ENCODE data around the gene SUPT3H. TPM values are rescaled to one million over a fixed set of nuclear protein-coding genes. Genes with fewer than 3 reads are reported as not detected.

The SUPT3H gene
- total and polyA plus RNA-seq, 4 donors = 2.3 to 9.4 (median 5.8) TPM

DNA sequence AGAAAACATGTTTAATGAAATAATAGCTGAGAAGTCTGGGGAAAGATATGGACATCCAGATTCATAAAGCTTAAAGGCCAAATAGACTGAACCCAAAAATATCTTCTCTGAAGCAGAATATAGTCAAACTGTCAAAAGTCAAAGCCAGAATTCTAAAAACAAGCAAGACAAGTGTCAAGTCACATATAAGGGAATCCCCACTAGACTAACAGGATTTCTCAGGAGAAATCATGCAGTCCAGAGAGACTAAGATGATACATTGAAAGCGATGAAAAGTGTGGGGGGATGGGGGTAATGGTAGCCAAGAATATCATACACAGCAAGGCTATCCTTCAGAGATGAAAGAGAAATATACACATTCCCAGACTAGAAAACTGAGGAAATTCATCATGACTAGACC is 162.0 kb downstream of the SUPT3H start:
- H3K9me3 ChIP-seq (ENCODE audit: control insufficient read depth, low read length) = no peaks in the 10 kb centered on the region
- ATAC-seq (ENCODE audit: low FRiP score) = no peak
- no peak overlapping the region for H3K4me3 ChIP-seq (ENCODE audit: low read length in 2 of 2)
- no peaks in the 10 kb centered on the region for H3K36me3 ChIP-seq (ENCODE audit: control insufficient read depth in 1 of 2, insufficient read depth in 2 of 2, low read length in 1 of 2)
- no peaks in the 10 kb centered on the region for H3K27me3 ChIP-seq (ENCODE audit: control insufficient read depth in 1 of 2, insufficient read depth in 2 of 2, low read length in 1 of 2)
- H3K4me1 ChIP-seq (ENCODE audit: control insufficient read depth in 1 of 2, insufficient read depth in 2 of 2, low read length in 2 of 2) = no peaks in the 10 kb centered on the region
- no peak for DNase-seq
- H3K27ac ChIP-seq (ENCODE audit: low read depth in 1 of 2, low read length in 2 of 2) = no peak overlapping the region
- WGBS, 2 donors = 90 to 92% methylated on average over 1 of the region's 1 CpG
- intact Hi-C loops (cut with DNase I) = no loop called here

- 57 to 60% methylated on average over 3 of the region's 3 CpGs for WGBS, 2 donors
- Histone ChIP-seq H3K4me1 (ENCODE audit: control insufficient read depth in 1 of 2, insufficient read depth in 2 of 2, low read length in 2 of 2) (no peaks in the 10 kb centered on the region), H3K4me3 (ENCODE audit: low read length in 2 of 2) (no peak overlapping the region), H3K36me3 (ENCODE audit: control insufficient read depth in 1 of 2, insufficient read depth in 2 of 2, low read length in 1 of 2) (no peaks in the 10 kb centered on the region), H3K27me3 (ENCODE audit: control insufficient read depth in 1 of 2, insufficient read depth in 2 of 2, low read length in 1 of 2) (no peaks in the 10 kb centered on the region), H3K9me3 (ENCODE audit: control insufficient read depth, low read length) (no peaks in the 10 kb centered on the region), H3K27ac (ENCODE audit: low read depth in 1 of 2, low read length in 2 of 2) (no peak overlapping the region)
- intact Hi-C loops (cut with DNase I) = no loop called here
- no peak for ATAC-seq (ENCODE audit: low FRiP score)
- DNase-seq = no peak
These were observed 164.8 kb downstream of the SUPT3H start for GRCh38 chr6:45212976-45213375.

GRCh38 chr6:45209762-45210161 is 168.0 kb downstream of the SUPT3H start:
- intact Hi-C loops (cut with DNase I) = no loop called here
- no peaks in the 10 kb centered on the region for H3K4me1 ChIP-seq (ENCODE audit: control insufficient read depth in 1 of 2, insufficient read depth in 2 of 2, low read length in 2 of 2)
- no peak overlapping the region for H3K4me3 ChIP-seq (ENCODE audit: low read length in 2 of 2)
- WGBS, 2 donors = 92 to 93% methylated on average over 2 of the region's 2 CpGs
- ATAC-seq (ENCODE audit: low FRiP score) (no peak), DNase-seq (no peak)
- no peaks in the 10 kb centered on the region for H3K36me3 ChIP-seq (ENCODE audit: control insufficient read depth in 1 of 2, insufficient read depth in 2 of 2, low read length in 1 of 2)
- H3K27me3 ChIP-seq (ENCODE audit: control insufficient read depth in 1 of 2, insufficient read depth in 2 of 2, low read length in 1 of 2) = no peaks in the 10 kb centered on the region
- no peaks in the 10 kb centered on the region for H3K9me3 ChIP-seq (ENCODE audit: control insufficient read depth, low read length)
- no peak overlapping the region for H3K27ac ChIP-seq (ENCODE audit: low read depth in 1 of 2, low read length in 2 of 2)

DNA sequence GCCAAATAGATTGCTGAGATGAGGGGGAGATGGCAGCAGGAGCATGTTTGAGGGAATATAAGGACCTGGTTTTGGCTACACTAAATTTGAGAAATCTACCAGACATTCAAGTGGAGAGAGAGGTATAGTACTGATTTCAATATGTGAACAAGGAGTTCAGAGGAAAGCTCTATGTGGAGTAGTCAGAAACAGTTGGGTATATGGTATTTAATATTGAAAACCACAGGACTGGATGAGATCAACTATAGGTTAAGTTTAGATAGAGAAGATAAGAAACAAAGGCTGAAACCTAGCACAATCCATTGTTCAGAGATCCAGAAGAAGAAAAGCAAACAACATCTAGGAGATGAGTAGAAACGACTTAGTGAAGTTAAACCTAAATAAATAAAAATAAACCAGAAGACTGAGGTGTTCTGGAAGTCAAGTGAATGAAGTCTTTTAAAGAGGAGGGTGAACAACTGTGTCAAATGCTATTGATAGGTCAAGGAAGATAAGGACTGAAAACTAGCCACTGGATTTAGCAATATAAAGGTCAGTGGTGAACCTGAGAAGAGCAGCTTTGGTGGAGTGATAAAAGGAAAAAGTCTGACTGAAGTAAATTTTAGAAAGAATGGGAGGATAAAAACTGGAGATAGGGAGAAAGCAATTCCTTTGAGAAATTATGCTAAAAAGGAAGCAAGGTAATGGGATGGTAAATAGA is 170.8 kb downstream of the SUPT3H start:
- 90 to 95% methylated on average over 1 of the region's 1 CpG for WGBS, 2 donors
- H3K4me1 ChIP-seq (ENCODE audit: control insufficient read depth in 1 of 2, insufficient read depth in 2 of 2, low read length in 2 of 2) = no peaks in the 10 kb centered on the region
- ATAC-seq (ENCODE audit: low FRiP score) = no peak
- no peaks in the 10 kb centered on the region for H3K36me3 ChIP-seq (ENCODE audit: control insufficient read depth in 1 of 2, insufficient read depth in 2 of 2, low read length in 1 of 2)
- no peak overlapping the region for H3K27ac ChIP-seq (ENCODE audit: low read depth in 1 of 2, low read length in 2 of 2)
- intact Hi-C loops (cut with DNase I) = no loop called here
- no peaks in the 10 kb centered on the region for H3K9me3 ChIP-seq (ENCODE audit: control insufficient read depth, low read length)
- H3K27me3 ChIP-seq (ENCODE audit: control insufficient read depth in 1 of 2, insufficient read depth in 2 of 2, low read length in 1 of 2) = no peaks in the 10 kb centered on the region
- no peak overlapping the region for H3K4me3 ChIP-seq (ENCODE audit: low read length in 2 of 2)
- no peak for DNase-seq

DNA sequence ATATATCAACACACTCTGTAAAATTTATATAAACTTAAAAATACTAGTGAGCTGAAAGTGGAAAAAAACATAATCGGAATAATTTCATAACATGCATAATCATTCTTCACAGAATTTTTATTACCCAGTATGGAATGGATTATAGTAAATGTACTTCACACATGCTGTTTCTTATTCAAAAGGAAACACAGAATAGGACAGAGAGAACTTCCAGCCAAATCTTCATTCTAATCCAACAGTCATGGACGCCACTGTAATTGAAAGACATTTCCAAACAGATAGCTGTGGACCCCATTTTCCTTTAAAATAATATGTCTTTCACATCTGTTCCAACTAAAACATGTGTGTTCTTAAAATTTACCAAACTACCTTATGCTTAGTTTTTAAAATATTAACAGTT is 176.2 kb downstream of the SUPT3H start:
- no peak for ATAC-seq (ENCODE audit: low FRiP score)
- no peak overlapping the region for H3K27ac ChIP-seq (ENCODE audit: low read depth in 1 of 2, low read length in 2 of 2)
- no peaks in the 10 kb centered on the region for H3K36me3 ChIP-seq (ENCODE audit: control insufficient read depth in 1 of 2, insufficient read depth in 2 of 2, low read length in 1 of 2)
- WGBS, 2 donors = 85 to 95% methylated on average over 2 of the region's 2 CpGs
- H3K9me3 ChIP-seq (ENCODE audit: control insufficient read depth, low read length) = no peaks in the 10 kb centered on the region
- intact Hi-C loops (cut with DNase I) = no loop called here
- no peak overlapping the region for H3K4me3 ChIP-seq (ENCODE audit: low read length in 2 of 2)
- H3K4me1 ChIP-seq (ENCODE audit: control insufficient read depth in 1 of 2, insufficient read depth in 2 of 2, low read length in 2 of 2) = no peaks in the 10 kb centered on the region
- H3K27me3 ChIP-seq (ENCODE audit: control insufficient read depth in 1 of 2, insufficient read depth in 2 of 2, low read length in 1 of 2) = no peaks in the 10 kb centered on the region
- no peak for DNase-seq

DNA sequence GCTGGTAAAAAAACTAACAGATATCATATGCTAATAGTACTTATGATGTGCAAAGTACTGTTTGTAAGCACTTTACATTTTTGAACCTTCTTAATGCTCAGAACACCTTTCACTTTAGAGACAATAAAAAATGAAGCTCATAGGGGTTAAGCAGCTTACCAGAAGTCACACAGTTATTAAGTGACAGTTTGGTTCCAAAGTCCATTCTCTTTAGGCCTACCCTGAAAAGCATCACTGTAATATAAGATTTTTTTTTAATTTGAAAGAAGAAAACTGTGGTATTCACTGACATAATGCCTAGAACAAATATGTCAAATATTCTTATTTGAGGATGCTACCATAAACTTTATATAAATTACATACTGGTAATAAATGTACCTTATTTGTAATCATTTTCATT is 177.2 kb downstream of the SUPT3H start:
- H3K27ac ChIP-seq (ENCODE audit: low read depth in 1 of 2, low read length in 2 of 2) = no peak overlapping the region
- intact Hi-C loops (cut with DNase I) = no loop called here
- H3K36me3 ChIP-seq (ENCODE audit: control insufficient read depth in 1 of 2, insufficient read depth in 2 of 2, low read length in 1 of 2) = no peaks in the 10 kb centered on the region
- DNase-seq (no peak), ATAC-seq (ENCODE audit: low FRiP score) (no peak)
- no peaks in the 10 kb centered on the region for H3K27me3 ChIP-seq (ENCODE audit: control insufficient read depth in 1 of 2, insufficient read depth in 2 of 2, low read length in 1 of 2)
- no peaks in the 10 kb centered on the region for H3K4me1 ChIP-seq (ENCODE audit: control insufficient read depth in 1 of 2, insufficient read depth in 2 of 2, low read length in 2 of 2)
- H3K4me3 ChIP-seq (ENCODE audit: low read length in 2 of 2) = no peak overlapping the region
- H3K9me3 ChIP-seq (ENCODE audit: control insufficient read depth, low read length) = no peaks in the 10 kb centered on the region

DNA sequence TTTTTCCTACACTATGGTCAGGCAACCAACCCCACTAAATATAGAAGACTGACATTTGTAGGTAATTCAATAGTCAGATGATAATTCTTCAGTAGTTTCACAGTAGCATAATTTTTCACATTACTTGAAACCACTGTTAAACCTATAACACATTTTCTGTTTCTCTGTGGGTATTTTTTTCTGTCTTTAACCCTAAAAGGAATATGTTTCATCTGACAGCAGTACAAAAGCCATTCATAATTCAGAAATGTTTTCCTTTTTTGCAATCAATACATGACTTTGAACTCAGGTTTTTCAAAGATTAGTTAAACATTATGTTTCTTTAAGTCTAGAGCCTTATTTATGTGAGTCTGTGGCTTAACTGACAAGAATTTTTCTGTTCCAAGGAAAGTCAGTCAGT is 178.2 kb downstream of the SUPT3H start:
- ATAC-seq (ENCODE audit: low FRiP score) (no peak), DNase-seq (no peak)
- intact Hi-C loops (cut with DNase I) = no loop called here
- Histone ChIP-seq H3K36me3 (ENCODE audit: control insufficient read depth in 1 of 2, insufficient read depth in 2 of 2, low read length in 1 of 2) (no peaks in the 10 kb centered on the region), H3K27me3 (ENCODE audit: control insufficient read depth in 1 of 2, insufficient read depth in 2 of 2, low read length in 1 of 2) (no peaks in the 10 kb centered on the region), H3K4me1 (ENCODE audit: control insufficient read depth in 1 of 2, insufficient read depth in 2 of 2, low read length in 2 of 2) (no peaks in the 10 kb centered on the region), H3K4me3 (ENCODE audit: low read length in 2 of 2) (no peak overlapping the region), H3K27ac (ENCODE audit: low read depth in 1 of 2, low read length in 2 of 2) (no peak overlapping the region), H3K9me3 (ENCODE audit: control insufficient read depth, low read length) (no peaks in the 10 kb centered on the region)

- no peak for ATAC-seq (ENCODE audit: low FRiP score)
- WGBS, 2 donors = 56 to 72% methylated on average over 3 of the region's 3 CpGs
- intact Hi-C loops (cut with DNase I) = no loop called here
- Histone ChIP-seq H3K4me3 (ENCODE audit: low read length in 2 of 2) (no peak overlapping the region), H3K9me3 (ENCODE audit: control insufficient read depth, low read length) (no peaks in the 10 kb centered on the region), H3K27me3 (ENCODE audit: control insufficient read depth in 1 of 2, insufficient read depth in 2 of 2, low read length in 1 of 2) (no peaks in the 10 kb centered on the region), H3K36me3 (ENCODE audit: control insufficient read depth in 1 of 2, insufficient read depth in 2 of 2, low read length in 1 of 2) (no peaks in the 10 kb centered on the region), H3K27ac (ENCODE audit: low read depth in 1 of 2, low read length in 2 of 2) (no peak overlapping the region), H3K4me1 (ENCODE audit: control insufficient read depth in 1 of 2, insufficient read depth in 2 of 2, low read length in 2 of 2) (no peaks in the 10 kb centered on the region)
- DNase-seq = no peak
These were observed 181.6 kb downstream of the SUPT3H start for GRCh38 chr6:45196121-45196520.

DNA sequence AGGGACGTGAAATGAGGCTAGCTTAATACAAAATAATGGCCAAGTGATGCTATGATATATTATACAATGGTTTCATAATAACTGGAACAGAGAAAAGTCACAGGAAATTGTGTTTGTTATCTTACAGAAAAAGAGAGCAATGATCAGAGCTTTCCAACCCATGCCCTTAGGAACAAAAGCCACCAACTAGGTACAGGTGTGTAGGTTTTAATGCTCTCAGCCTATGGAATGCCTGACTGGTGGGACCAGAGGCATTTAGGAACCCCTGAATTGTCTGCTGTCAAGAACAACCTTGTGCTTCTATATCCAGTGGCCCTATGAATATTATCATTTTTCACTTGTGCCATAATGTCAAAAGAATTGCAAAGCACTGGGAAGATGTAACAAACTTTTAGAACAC is 182.6 kb downstream of the SUPT3H start:
- DNase-seq (no peak), ATAC-seq (ENCODE audit: low FRiP score) (no peak)
- intact Hi-C loops (cut with DNase I) = no loop called here
- Histone ChIP-seq H3K27me3 (ENCODE audit: control insufficient read depth in 1 of 2, insufficient read depth in 2 of 2, low read length in 1 of 2) (no peaks in the 10 kb centered on the region), H3K4me3 (ENCODE audit: low read length in 2 of 2) (no peak overlapping the region), H3K36me3 (ENCODE audit: control insufficient read depth in 1 of 2, insufficient read depth in 2 of 2, low read length in 1 of 2) (no peaks in the 10 kb centered on the region), H3K4me1 (ENCODE audit: control insufficient read depth in 1 of 2, insufficient read depth in 2 of 2, low read length in 2 of 2) (no peaks in the 10 kb centered on the region), H3K27ac (ENCODE audit: low read depth in 1 of 2, low read length in 2 of 2) (no peak overlapping the region), H3K9me3 (ENCODE audit: control insufficient read depth, low read length) (no peaks in the 10 kb centered on the region)
- WGBS, 2 donors = 86 to 88% methylated on average over 1 of the region's 1 CpG
